ENCODE data around the gene VPS13A.
A peak's percentile ranks its signal among the peaks of the same experiment; 100 is the strongest.

VPS13A gene

DNA sequence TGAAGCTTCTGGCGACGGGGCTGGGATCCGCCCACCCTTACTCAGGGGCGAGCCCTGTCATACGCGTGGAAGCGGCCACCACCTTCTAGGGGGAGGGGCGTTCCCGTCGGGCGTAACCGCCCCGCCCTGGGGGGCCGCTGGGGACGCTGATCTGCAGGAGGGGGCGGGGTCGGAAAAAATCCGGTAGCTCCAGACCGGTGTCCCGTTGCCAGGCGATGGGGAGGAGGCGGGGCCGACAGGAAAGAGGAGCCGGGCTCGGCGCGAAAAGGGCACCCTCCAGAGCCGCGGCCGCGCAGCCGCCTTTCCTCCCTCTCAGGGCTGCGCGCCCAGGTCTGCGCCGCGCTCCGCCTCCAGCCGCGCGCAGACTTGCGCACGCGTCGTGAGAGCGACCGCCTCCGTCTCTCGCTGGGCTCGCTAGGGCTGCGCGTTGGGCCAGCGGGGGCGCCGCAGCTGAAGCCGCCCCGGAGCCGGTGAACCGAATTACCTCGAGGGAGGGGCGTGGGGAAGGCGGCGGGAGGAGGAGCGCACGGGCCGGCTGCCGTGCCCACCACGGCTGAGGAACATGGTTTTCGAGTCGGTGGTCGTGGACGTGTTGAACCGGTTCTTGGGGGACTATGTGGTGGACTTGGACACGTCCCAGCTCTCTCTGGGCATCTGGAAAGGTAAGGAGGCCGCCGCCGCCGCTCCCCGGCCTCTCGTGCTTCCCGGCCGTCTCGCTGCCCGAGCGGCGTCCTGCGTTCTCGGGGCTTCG, at the start of gene VPS13A:
TSS of gene VPS13A (plus strand) at position 392 of the 751 bp plus-strand sequence. CDS start at position 563, 171 bp downstream.
- DNase-seq = peak; percentile 97

GRCh38 chr9:77128125-77128789, 49.1 kb upstream of the VPS13A start:
- DNase-seq = no peak

DNA sequence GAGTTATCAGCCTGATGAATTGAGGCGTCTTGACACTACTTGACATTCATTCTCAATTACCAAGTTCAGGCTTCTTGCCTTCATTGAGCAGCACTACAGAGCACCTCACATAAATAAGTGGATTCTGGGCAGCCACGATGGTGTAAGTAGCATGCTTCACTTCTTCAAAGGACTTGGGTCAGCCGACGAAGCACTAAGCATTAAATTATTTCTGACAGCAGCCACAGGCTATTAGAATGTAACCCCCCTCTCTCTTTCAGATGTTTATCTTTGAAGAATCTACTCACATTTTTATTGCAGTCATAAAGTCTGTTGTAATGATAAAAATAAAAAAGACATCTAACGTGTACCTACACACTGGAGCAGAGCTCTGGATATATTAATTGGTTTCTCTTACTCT, 45.9 kb upstream of the VPS13A start:
- DNase-seq = no peak

- DNase-seq = no peak
Observed at GRCh38 chr9:77133011-77133410, 44.3 kb upstream of the VPS13A start.

GRCh38 chr9:77142366-77142765, 35.0 kb upstream of the VPS13A start:
- no peak for DNase-seq

DNA sequence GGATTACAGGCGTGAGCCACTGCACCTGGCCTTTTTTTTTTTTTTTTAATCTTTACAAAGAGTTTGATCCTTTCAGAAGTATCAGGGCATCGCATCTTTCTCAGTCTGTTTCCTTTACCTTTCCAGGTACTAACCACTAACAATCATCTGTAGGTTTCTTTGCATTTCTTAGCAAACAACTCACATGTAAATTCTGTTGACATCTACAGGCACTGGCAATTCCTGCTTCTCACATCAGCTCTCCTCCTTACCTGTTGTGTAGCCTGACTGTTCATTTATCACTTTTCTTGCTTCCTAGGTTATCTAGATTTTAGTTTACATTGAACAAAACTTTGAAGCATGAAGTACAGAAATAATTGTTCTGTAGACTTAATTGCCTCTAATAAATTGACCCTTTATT, 27.5 kb upstream of the VPS13A start:
- DNase-seq = no peak

- DNase-seq = no peak
Observed at GRCh38 chr9:77152289-77152688, 25.0 kb upstream of the VPS13A start.

DNA sequence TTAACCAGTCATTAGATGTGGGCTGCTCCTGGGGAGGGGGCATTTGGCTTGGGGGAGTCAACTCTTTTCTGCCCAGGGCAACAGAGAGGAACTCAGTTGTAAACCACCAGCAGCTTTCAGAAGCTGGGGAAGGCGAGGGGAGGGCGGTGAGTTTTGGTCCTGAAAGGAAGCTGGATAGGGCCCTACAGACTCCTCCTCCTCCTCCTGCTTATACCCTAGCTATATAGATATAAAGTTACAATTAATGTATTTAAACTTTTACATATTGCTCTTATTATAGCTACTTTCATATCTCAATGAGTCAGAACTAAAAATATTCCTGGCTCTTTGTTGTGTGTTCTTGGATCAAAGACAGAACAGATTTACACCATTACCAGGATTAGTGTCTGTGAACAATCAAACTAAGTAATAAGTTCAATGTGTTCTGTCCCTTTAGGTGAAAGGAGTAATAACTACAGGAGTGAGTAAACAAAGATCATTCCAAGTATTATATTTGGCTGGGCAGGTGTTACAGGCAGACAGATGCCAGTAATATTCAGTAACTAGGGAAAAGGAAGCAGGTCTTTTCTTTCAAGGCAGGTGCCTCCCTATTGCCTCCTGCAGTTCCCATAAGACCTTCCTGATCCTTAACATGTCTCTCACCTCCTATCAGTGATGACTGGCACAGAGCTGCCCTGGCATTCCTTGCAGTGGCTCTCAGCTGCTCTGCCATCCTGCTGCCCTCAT, 20.5 kb upstream of the VPS13A start:
- DNase-seq = no peak

GRCh38 chr9:77158772-77159513, 18.4 kb upstream of the VPS13A start:
- DNase-seq = no peak

GRCh38 chr9:77161191-77161590, 16.1 kb upstream of the VPS13A start:
- DNase-seq = no peak

DNA sequence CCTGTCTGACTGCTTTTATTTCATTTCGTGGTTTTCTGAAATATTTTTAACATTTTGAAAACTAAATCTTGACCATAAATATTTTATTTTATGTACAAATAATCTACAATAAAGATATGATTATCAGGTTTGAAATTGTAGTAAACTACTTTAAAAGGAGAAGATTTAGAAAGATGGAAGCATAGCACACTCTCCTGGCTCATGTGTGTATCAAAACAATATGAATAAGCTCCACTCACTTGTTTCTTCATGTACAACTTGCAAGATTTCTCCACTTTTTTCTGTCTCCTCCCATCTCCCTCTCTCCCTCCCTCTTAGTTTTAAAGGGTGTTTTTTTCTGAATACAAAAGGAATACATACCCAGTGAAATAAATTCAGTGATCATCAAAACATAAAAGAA, 15.4 kb upstream of the VPS13A start:
- no peak for DNase-seq

- no peak for DNase-seq
Observed at GRCh38 chr9:77162366-77162765, 15.0 kb upstream of the VPS13A start.

DNA sequence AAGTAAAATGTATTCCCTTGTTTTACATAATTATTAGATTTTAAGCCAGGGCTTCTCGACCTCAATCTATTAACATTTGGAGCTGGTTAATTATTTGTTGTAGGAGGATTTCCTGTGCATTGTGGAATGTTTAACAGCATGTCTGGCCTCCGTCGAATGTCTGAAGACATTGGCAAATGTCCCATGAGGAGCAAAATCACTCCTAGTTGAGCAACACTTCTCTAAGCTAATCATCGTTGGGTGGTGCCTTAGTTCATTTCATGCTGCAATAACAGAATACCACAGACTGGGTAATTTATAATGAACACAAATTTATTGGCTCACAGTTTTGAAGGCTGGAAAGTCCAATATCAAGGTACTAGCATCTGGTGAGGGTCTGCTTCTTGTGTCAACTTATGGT, 13.4 kb upstream of the VPS13A start:
- DNase-seq = no peak

- DNase-seq = no peak
Observed at GRCh38 chr9:77166193-77166592, 11.1 kb upstream of the VPS13A start.

- DNase-seq = no peak
Observed at GRCh38 chr9:77170991-77171699, 6.2 kb upstream of the VPS13A start.

GRCh38 chr9:77175151-77175550, 2.2 kb upstream of the VPS13A start:
- DNase-seq = no peak

- no peak for DNase-seq
Observed at GRCh38 chr9:77176106-77176505, 1.2 kb upstream of the VPS13A start.

DNA sequence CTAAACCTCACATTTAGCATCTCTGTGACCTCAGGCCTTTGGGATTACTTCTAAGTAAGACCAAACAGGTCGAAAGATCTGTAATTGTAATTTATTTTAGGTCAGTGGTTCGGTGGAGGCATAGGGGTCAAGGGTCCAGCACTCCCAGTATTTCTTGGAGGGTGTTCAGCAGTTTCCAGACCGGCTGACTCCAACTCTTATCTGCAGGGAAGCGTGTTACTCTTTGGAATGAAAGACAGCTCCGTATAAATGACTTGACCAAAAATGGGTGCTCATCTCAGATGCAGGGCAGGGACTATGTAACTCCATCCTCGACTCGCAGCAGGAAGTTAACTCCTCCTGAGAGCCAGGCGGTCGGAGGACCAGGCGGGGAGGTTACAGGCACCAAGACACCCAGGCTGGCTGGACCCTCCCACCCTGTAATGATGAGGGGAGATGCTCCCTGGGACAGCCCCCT, 620 bp upstream of the VPS13A start:
- no peak for DNase-seq

DNA sequence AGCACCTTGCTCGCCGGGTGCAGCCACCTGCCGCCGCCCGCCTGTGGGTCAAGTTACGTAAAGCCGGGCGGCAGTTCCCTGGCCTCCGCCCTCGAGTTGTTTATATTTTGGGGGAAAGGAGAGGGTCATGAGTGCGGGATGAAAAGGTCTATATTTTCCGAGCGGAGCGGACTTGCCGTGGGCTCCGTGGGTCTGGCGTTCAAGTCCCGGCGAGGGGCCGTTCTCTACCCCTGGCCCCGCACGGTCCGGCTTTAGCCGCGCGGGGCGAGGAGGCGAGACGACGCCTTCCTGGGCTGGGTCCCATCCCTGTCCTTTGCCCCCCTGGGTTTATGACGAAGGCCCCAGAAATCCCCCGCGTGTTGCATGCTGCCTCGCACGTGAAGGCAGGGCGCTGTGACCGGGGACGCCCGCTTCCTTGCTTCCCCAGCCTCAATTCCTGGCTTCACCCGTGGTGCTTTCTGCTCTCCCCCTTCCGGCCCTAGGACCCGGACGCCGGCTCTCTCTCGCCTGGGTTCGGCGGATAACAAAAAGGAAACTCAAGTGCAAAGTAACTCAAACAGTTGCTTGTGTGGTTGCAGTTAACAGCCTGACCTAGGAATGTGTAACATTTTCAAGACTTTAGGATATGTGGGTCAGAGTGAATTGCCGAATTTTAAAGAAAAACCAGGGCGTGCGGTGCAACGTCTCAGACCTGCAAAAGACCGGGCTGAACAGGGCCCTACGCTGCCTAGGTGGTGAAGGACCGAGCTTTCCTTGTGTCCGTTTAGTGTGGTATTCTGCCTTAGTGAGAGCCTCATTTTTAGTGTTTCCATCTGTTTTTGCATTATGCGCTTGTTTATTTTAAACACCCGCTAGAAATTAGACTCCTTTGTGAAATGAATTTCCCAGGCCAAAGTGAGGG, 810 bp downstream of the VPS13A start:
- peak; percentile 84 for DNase-seq

- DNase-seq = no peak
Observed at GRCh38 chr9:77180056-77180455, 2.7 kb downstream of the VPS13A start.

GRCh38 chr9:77183581-77183980, 6.2 kb downstream of the VPS13A start:
- DNase-seq = no peak
